ENCODE results near the gene AQP12B.

AQP12B gene

GRCh38 chr2:240726876-240727275, 44.2 kb upstream of the AQP12B start:
- H3K27ac ChIP-seq: no peak overlapping the region
- DNase-seq (ENCODE audit: low read depth, low spot score): no peak

GRCh38 chr2:240725671-240726070, 43.0 kb upstream of the AQP12B start:
- no peaks in the 10 kb centered on the region for H3K36me3 ChIP-seq (ENCODE audit: insufficient read depth, low read length)
- H3K4me3 ChIP-seq: no peak overlapping the region
- no peak overlapping the region for H3K27ac ChIP-seq
- DNase-seq (ENCODE audit: low read depth, low spot score): no peak
- no peak overlapping the region for H3K9ac ChIP-seq (ENCODE audit: insufficient read length)
- no peak for TF ChIP-seq POLR2AphosphoS5 (IDR thresholded peaks at IDR 0.05; ENCODE audit: borderline replicate concordance, low read depth, low read length)
- no peaks in the 10 kb centered on the region for H3K9me3 ChIP-seq (ENCODE audit: low read depth, low read length)

More at GRCh38 chr2:240726876-240727275, 44.2 kb upstream of the AQP12B start:
- no peak for TF ChIP-seq POLR2AphosphoS5 (IDR thresholded peaks at IDR 0.05; ENCODE audit: borderline replicate concordance, low read depth, low read length)
- no peak for TF ChIP-seq EZH2 (IDR thresholded peaks at IDR 0.05)
- TF ChIP-seq FOXP2 (optimal IDR thresholded peaks at IDR 0.05; ENCODE audit: control extremely low read depth, extremely low read length, insufficient read depth): no peak
- no peak overlapping the region for H3K9ac ChIP-seq (ENCODE audit: insufficient read length)
- no peaks in the 10 kb centered on the region for H3K36me3 ChIP-seq (ENCODE audit: insufficient read depth, low read length)
- H3K9me3 ChIP-seq (ENCODE audit: low read depth, low read length): no peaks in the 10 kb centered on the region
- no peak overlapping the region for H3K4me3 ChIP-seq

- Histone ChIP-seq H3K9ac (ENCODE audit: insufficient read length) (no peak overlapping the region), H3K27ac (no peak overlapping the region), H3K4me3 (no peak overlapping the region), H3K9me3 (ENCODE audit: low read depth, low read length) (no peaks in the 10 kb centered on the region), H3K36me3 (ENCODE audit: insufficient read depth, low read length) (no peaks in the 10 kb centered on the region)
- DNase-seq (ENCODE audit: low read depth, low spot score): no peak
- TF ChIP-seq FOXP2 (optimal IDR thresholded peaks at IDR 0.05; ENCODE audit: control extremely low read depth, extremely low read length, insufficient read depth) (no peak), EZH2 (IDR thresholded peaks at IDR 0.05) (no peak), POLR2AphosphoS5 (IDR thresholded peaks at IDR 0.05; ENCODE audit: borderline replicate concordance, low read depth, low read length) (no peak)
Measured at GRCh38 chr2:240725266-240725665, 42.6 kb upstream of the AQP12B start.

GRCh38 chr2:240724431-240724830, 41.7 kb upstream of the AQP12B start:
- H3K9me3 ChIP-seq (ENCODE audit: low read depth, low read length): no peaks in the 10 kb centered on the region

GRCh38 chr2:240723851-240724250, 41.2 kb upstream of the AQP12B start:
- Histone ChIP-seq H3K9me3 (ENCODE audit: low read depth, low read length) (no peaks in the 10 kb centered on the region), H3K4me3 (no peak overlapping the region), H3K27ac (no peak overlapping the region), H3K36me3 (ENCODE audit: insufficient read depth, low read length) (no peaks in the 10 kb centered on the region), H3K9ac (ENCODE audit: insufficient read length) (no peak overlapping the region)
- no peak for TF ChIP-seq EZH2 (IDR thresholded peaks at IDR 0.05)
- no peak for TF ChIP-seq POLR2AphosphoS5 (IDR thresholded peaks at IDR 0.05; ENCODE audit: borderline replicate concordance, low read depth, low read length)
- no peak for TF ChIP-seq FOXP2 (optimal IDR thresholded peaks at IDR 0.05; ENCODE audit: control extremely low read depth, extremely low read length, insufficient read depth)
- DNase-seq (ENCODE audit: low read depth, low spot score): no peak

More at GRCh38 chr2:240724431-240724830, 41.7 kb upstream of the AQP12B start:
- Histone ChIP-seq H3K9ac (ENCODE audit: insufficient read length) (no peak overlapping the region), H3K4me3 (no peak overlapping the region), H3K36me3 (ENCODE audit: insufficient read depth, low read length) (no peaks in the 10 kb centered on the region), H3K27ac (no peak overlapping the region)
- DNase-seq (ENCODE audit: low read depth, low spot score): no peak
- TF ChIP-seq FOXP2 (optimal IDR thresholded peaks at IDR 0.05; ENCODE audit: control extremely low read depth, extremely low read length, insufficient read depth): no peak
- no peak for TF ChIP-seq EZH2 (IDR thresholded peaks at IDR 0.05)
- TF ChIP-seq POLR2AphosphoS5 (IDR thresholded peaks at IDR 0.05; ENCODE audit: borderline replicate concordance, low read depth, low read length): no peak

GRCh38 chr2:240722796-240723735, 40.4 kb upstream of the AQP12B start:
- Histone ChIP-seq H3K9me3 (ENCODE audit: low read depth, low read length) (no peaks in the 10 kb centered on the region), H3K9ac (ENCODE audit: insufficient read length) (no peak overlapping the region), H3K36me3 (ENCODE audit: insufficient read depth, low read length) (no peaks in the 10 kb centered on the region), H3K4me3 (no peak overlapping the region), H3K27ac (no peak overlapping the region)
- no peak for DNase-seq (ENCODE audit: low read depth, low spot score)
- TF ChIP-seq EZH2 (IDR thresholded peaks at IDR 0.05) (no peak), POLR2AphosphoS5 (IDR thresholded peaks at IDR 0.05; ENCODE audit: borderline replicate concordance, low read depth, low read length) (no peak), FOXP2 (optimal IDR thresholded peaks at IDR 0.05; ENCODE audit: control extremely low read depth, extremely low read length, insufficient read depth) (no peak)

GRCh38 chr2:240722376-240722775, 39.7 kb upstream of the AQP12B start:
- TF ChIP-seq EZH2 (IDR thresholded peaks at IDR 0.05) (no peak), FOXP2 (optimal IDR thresholded peaks at IDR 0.05; ENCODE audit: control extremely low read depth, extremely low read length, insufficient read depth) (no peak), POLR2AphosphoS5 (IDR thresholded peaks at IDR 0.05; ENCODE audit: borderline replicate concordance, low read depth, low read length) (no peak)
- Histone ChIP-seq H3K9ac (ENCODE audit: insufficient read length) (no peak overlapping the region), H3K9me3 (ENCODE audit: low read depth, low read length) (no peaks in the 10 kb centered on the region), H3K4me3 (no peak overlapping the region), H3K36me3 (ENCODE audit: insufficient read depth, low read length) (no peaks in the 10 kb centered on the region), H3K27ac (no peak overlapping the region)
- DNase-seq (ENCODE audit: low read depth, low spot score): no peak

- no peak overlapping the region for H3K9ac ChIP-seq (ENCODE audit: insufficient read length)
- no peaks in the 10 kb centered on the region for H3K36me3 ChIP-seq (ENCODE audit: insufficient read depth, low read length)
- no peak overlapping the region for H3K27ac ChIP-seq
- no peak for DNase-seq (ENCODE audit: low read depth, low spot score)
- TF ChIP-seq FOXP2 (optimal IDR thresholded peaks at IDR 0.05; ENCODE audit: control extremely low read depth, extremely low read length, insufficient read depth) (no peak), POLR2AphosphoS5 (IDR thresholded peaks at IDR 0.05; ENCODE audit: borderline replicate concordance, low read depth, low read length) (no peak), EZH2 (IDR thresholded peaks at IDR 0.05) (no peak)
- H3K4me3 ChIP-seq: no peak overlapping the region
- no peaks in the 10 kb centered on the region for H3K9me3 ChIP-seq (ENCODE audit: low read depth, low read length)
Measured at GRCh38 chr2:240721596-240722180, 39.0 kb upstream of the AQP12B start.
